ENCODE measurements around the gene PSME1. TPM values are rescaled to one million over a fixed set of nuclear protein-coding genes. Genes with fewer than 3 reads are reported as not detected.
A peak's percentile ranks its signal among the peaks of the same experiment; 100 is the strongest.

Gene PSME1
- total and polyA plus RNA-seq, 2 of the 13 experiments (the other 11 are each of a cell fraction or from before 2014, with no cell fraction given) = 159 to 608 TPM

GRCh38 chr14:24136684-24137528 is 912 bp downstream of the PSME1 start (continued):
- no peak for TF ChIP-seq ZXDC (CRISPR knock-in tag; IDR thresholded peaks at IDR 0.05)
- 0 out of 2 replicates have a peak, but pooled peaks have one; percentile 19 for TF ChIP-seq YEATS2 (CRISPR knock-in tag; IDR thresholded peaks at IDR 0.05; ENCODE audit: borderline replicate concordance)
- no peak for TF ChIP-seq ZNF790 (CRISPR knock-in tag; IDR thresholded peaks at IDR 0.05; ENCODE audit: borderline replicate concordance)
- no peak for TF ChIP-seq ZNF589 (CRISPR knock-in tag; conservative IDR thresholded peaks at IDR 0.05)
- no peak; the same call in 1 of the 2 replicates for TF ChIP-seq MEIS1 (CRISPR knock-in tag; IDR thresholded peaks at IDR 0.05; ENCODE audit: borderline replicate concordance)
- no peak for TF ChIP-seq ISL2 (CRISPR knock-in tag; IDR thresholded peaks at IDR 0.05)
- TF ChIP-seq HDAC1 (CRISPR knock-in tag; IDR thresholded peaks at IDR 0.05) = no peak
- 0 out of 2 replicates have a peak, but pooled peaks have one; percentile 6 for TF ChIP-seq USF2 (IDR thresholded peaks at IDR 0.05; ENCODE audit: low read depth, low read length)
- no peak for TF ChIP-seq USF2 (CRISPR knock-in tag; IDR thresholded peaks at IDR 0.05; ENCODE audit: borderline replicate concordance)
- TF ChIP-seq ZNF318 (CRISPR knock-in tag; IDR thresholded peaks at IDR 0.05) = no peak; the same call in 1 of the 2 replicates
- 0 out of 2 replicates have a peak, but pooled peaks have one; percentile 14 for TF ChIP-seq ZBTB21 (CRISPR knock-in tag; IDR thresholded peaks at IDR 0.05)

All from HepG2 (cell line).